Suprapubic skin (tissue), 4 donors: ENCODE data around the gene NDUFS7. TPM values are rescaled to one million over a fixed set of nuclear protein-coding genes. Genes with fewer than 3 reads are reported as not detected.
"Not testable (repeated sequence)": the region's sequence is repeated elsewhere in the genome, so short reads cannot be mapped to it uniquely, and the experiment has no call there.

ENCODE experiments used
- DNase-seq, 2 donors: peaks; one replicate each; pipeline ENCODE4 v3.0.0-alpha.2; 2019; ENCODE audit warnings: low spot score in 2 of 2
- H3K27ac ChIP-seq: fragments of 200-600 bp; sonication (generic); one replicate; pipeline ENCODE4 v1.5.1; 2019
- H3K27me3 ChIP-seq: fragments of 200-600 bp; sonication (generic); one replicate; pipeline ENCODE4 v1.5.1; 2019
- H3K36me3 ChIP-seq: fragments of 200-600 bp; sonication (generic); one replicate; pipeline ENCODE4 v1.5.1; 2019
- H3K4me1 ChIP-seq: fragments of 200-600 bp; sonication (generic); one replicate; pipeline ENCODE4 v1.5.1; 2019
- H3K4me3 ChIP-seq: fragments of 200-600 bp; sonication (generic); one replicate; pipeline ENCODE4 v1.5.1; 2019; ENCODE audit warnings: mild to moderate bottlenecking
- H3K9me3 ChIP-seq: fragments of 200-600 bp; sonication (generic); one replicate; pipeline ENCODE4 v1.5.1; 2019
- CTCF ChIP-seq, 2 donors: fragments of 200-600 bp in 1 of 2; fragments of 450-650 bp in 1 of 2; sonication (generic) in 1 of 2; IDR thresholded peaks; one replicate each; pipeline ENCODE4 v1.5.1; 2016 to 2019; ENCODE audit warnings: antibody characterized with exemption in 2 of 2, mild to moderate bottlenecking in 1 of 2, moderate library complexity in 1 of 2
- EP300 ChIP-seq: sonication (generic); formaldehyde crosslinking; IDR thresholded peaks from one replicate; pipeline ENCODE4 v1.6.1; 2017; ENCODE audit warnings: antibody characterized with exemption
- POLR2A ChIP-seq, 2 donors: fragments of 450-650 bp; IDR thresholded peaks; one replicate each; pipeline ENCODE4 v1.6.1; 2017; ENCODE audit warnings: antibody characterized with exemption in 2 of 2, mild to moderate bottlenecking in 2 of 2, moderate library complexity in 2 of 2
- POLR2AphosphoS5 ChIP-seq, 3 donors: sonication (generic); formaldehyde crosslinking; IDR thresholded peaks; one replicate each; pipeline ENCODE4 v1.6.1; 2017; ENCODE audit warnings: antibody characterized with exemption in 3 of 3
- WGBS: methylation state at CpG from one replicate; pipeline ENCODE4 v1.1.5; 2018; 5-methylcytosine and 5-hydroxymethylcytosine counted together
- total RNA-seq, 4 donors: library from RNA; depleted of rRNA; stranded (reverse); fragments of >200 nt; gene quantifications; one replicate each; pipeline ENCODE4 v1.1.0, GENCODE V29; 2016

NDUFS7 gene
- total RNA-seq, 4 donors from 2014 or later: 66.8 to 154 (median 97.5) TPM

- H3K27ac ChIP-seq: no peak overlapping the region
- no peak overlapping the region for H3K4me3 ChIP-seq
Measured at GRCh38 chr19:1437609-1438008, 53.9 kb downstream of the NDUFS7 start.

GRCh38 chr19:1438035-1438932 is 54.6 kb downstream of the NDUFS7 start, which contains the start of gene RPS15:
Gene RPS15, plus strand, starts transcription at chr19:1438396. Its CDS starts 30 bp downstream, at chr19:1438426.
- no peaks in the 10 kb centered on the region for H3K27me3 ChIP-seq
- H3K27ac ChIP-seq: peak within 1 kb of the TSS; percentile 83
- no peaks in the 10 kb centered on the region for H3K9me3 ChIP-seq
- peak; percentile 87 to 99 (median 98) for TF ChIP-seq POLR2AphosphoS5 (IDR thresholded peaks at IDR 0.05)
- TF ChIP-seq POLR2A (IDR thresholded peaks at IDR 0.05): peak; percentile 78 to 91
- no peak for TF ChIP-seq EP300
- peak; percentile 83 to 97 for TF ChIP-seq CTCF (IDR thresholded peaks at IDR 0.05)
- peaks cover 56% of the 10 kb centered on the region for H3K36me3 ChIP-seq
- 1% methylated on average over 54 of the region's 100 CpGs for WGBS
- peak; percentile 96 to 98 for DNase-seq
- H3K4me1 ChIP-seq: peaks cover 30% of the 10 kb centered on the region
- peak within 1 kb of the TSS; percentile 58 for H3K4me3 ChIP-seq

More at GRCh38 chr19:1437609-1438008, 53.9 kb downstream of the NDUFS7 start:
- no peaks in the 10 kb centered on the region for H3K9me3 ChIP-seq
- peaks cover 63% of the 10 kb centered on the region for H3K36me3 ChIP-seq
- DNase-seq: no peak
- WGBS: 58% methylated on average over 8 of the region's 8 CpGs
- H3K27me3 ChIP-seq: no peaks in the 10 kb centered on the region
- TF ChIP-seq EP300: no peak
- no peak for TF ChIP-seq CTCF (IDR thresholded peaks at IDR 0.05)
- TF ChIP-seq POLR2A (IDR thresholded peaks at IDR 0.05): no peak
- no peak for TF ChIP-seq POLR2AphosphoS5 (IDR thresholded peaks at IDR 0.05)
- peaks cover 30% of the 10 kb centered on the region for H3K4me1 ChIP-seq

- TF ChIP-seq POLR2AphosphoS5 (IDR thresholded peaks at IDR 0.05) (no peak), POLR2A (IDR thresholded peaks at IDR 0.05) (no peak), CTCF (IDR thresholded peaks at IDR 0.05) (no peak), EP300 (no peak)
- Histone ChIP-seq H3K36me3 (peaks cover 50% of the 10 kb centered on the region), H3K27ac (peak overlapping the region; percentile 83), H3K27me3 (no peaks in the 10 kb centered on the region), H3K9me3 (no peaks in the 10 kb centered on the region), H3K4me3 (peak overlapping the region; percentile 58), H3K4me1 (peaks cover 35% of the 10 kb centered on the region)
- WGBS: 1% methylated on average over 11 of the region's 26 CpGs
- no peak for DNase-seq
Measured at GRCh38 chr19:1438933-1439354, 55.2 kb downstream of the NDUFS7 start.

- Histone ChIP-seq H3K4me3 (peak overlapping the region; percentile 58), H3K36me3 (peaks cover 42% of the 10 kb centered on the region), H3K4me1 (peaks cover 37% of the 10 kb centered on the region)
- not testable (repeated sequence) for H3K27ac ChIP-seq, H3K9me3 ChIP-seq, H3K27me3 ChIP-seq, DNase-seq
- WGBS: 77% methylated on average over 47 of the region's 57 CpGs
Measured at GRCh38 chr19:1439525-1440417, 56.1 kb downstream of the NDUFS7 start.

- DNase-seq: no peak
- Histone ChIP-seq H3K36me3 (peaks cover 36% of the 10 kb centered on the region), H3K9me3 (no peaks in the 10 kb centered on the region), H3K4me3 (no peak overlapping the region), H3K4me1 (peaks cover 43% of the 10 kb centered on the region), H3K27ac (no peak overlapping the region), H3K27me3 (peaks cover 3% of the 10 kb centered on the region)
- WGBS: 100% methylated on average over 2 of the region's 15 CpGs
- TF ChIP-seq CTCF (IDR thresholded peaks at IDR 0.05) (no peak), POLR2AphosphoS5 (IDR thresholded peaks at IDR 0.05) (no peak), EP300 (no peak), POLR2A (IDR thresholded peaks at IDR 0.05) (no peak)
Measured at GRCh38 chr19:1440418-1440801, 56.7 kb downstream of the NDUFS7 start.
